GM21367 (cell line): ENCODE results near the gene RAB4A.
A peak's percentile ranks its signal among the peaks of the same experiment; 100 is the strongest.

Experiments
- ATAC-seq: cut with Tn5 transposase; IDR thresholded peaks from one replicate; pipeline ENCODE4 v1.9.1; 2021; ENCODE audit not compliant: unreplicated experiment

Gene RAB4A, protein sequence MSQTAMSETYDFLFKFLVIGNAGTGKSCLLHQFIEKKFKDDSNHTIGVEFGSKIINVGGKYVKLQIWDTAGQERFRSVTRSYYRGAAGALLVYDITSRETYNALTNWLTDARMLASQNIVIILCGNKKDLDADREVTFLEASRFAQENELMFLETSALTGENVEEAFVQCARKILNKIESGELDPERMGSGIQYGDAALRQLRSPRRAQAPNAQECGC

GRCh38 chr1:229270547-229271447 is at the start of gene RAB4A:
Gene RAB4A (plus strand): TSS chr1:229271111. CDS start chr1:229271340, 229 bp downstream.
- peak; percentile 87 for ATAC-seq

DNA sequence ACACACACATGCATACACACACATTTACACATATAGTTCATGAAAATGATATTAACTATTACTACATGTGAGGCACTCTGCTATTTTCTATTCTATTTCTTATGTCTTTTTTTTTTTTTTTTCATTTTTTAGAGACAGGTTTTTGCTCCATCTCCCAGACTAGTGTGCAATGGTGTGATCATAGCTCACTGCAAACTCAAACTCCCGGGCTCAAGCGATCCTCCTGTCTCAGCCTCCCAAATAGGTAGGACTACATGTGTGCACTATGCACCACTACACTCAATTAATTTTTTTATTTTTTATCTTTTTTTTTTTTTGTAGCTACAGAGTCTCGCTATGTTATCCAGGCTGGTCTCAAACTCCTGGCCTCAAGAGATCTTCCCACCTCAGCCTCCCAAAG is 48.8 kb upstream of the RAB4A start:
- no peak for ATAC-seq

DNA sequence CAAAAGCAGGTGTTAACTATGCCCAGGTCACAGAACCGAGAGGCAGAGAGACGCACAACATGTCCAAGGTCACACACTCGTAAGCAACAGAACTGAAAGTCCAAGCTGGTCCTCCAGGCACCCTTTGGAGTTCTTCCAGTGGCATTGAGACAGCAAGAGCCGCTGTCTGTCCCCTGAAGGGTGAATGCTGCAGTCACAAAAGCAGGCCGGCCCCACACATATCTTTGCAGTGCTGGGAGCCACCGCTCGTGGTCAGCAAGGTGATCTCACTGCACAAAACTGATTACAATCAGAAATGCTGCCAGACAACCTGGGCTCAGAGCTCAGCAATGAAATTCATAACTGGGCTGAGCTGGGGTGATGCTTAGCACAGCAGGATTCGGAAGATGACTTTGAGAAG is 47.4 kb upstream of the RAB4A start:
- ATAC-seq: no peak

- ATAC-seq: no peak
These were observed 46.6 kb upstream of the RAB4A start for GRCh38 chr1:229224308-229224707.

DNA sequence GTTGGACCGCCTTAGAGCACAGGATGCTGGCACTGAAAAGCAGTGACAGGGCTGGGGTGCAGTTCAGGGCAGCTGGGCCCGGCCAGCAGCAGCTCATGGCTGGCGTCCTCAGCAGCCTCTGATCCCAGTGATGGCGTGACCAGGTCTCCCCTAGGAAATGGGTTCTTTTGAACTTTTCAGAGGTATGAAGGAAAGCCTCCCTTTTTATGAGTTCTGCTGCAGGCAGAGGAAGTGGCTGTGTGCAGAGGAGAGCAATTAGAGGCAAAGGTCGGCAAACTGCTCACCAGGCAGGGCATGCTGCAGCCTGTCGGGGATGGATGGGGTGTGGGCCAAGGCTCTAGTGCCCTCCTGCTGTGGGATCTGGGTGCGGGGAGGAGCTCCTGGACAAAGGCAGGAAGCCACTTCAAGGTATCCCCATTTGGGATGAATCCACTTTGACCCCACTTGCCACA is 45.6 kb upstream of the RAB4A start:
- ATAC-seq: no peak

- no peak for ATAC-seq
These were observed 44.1 kb upstream of the RAB4A start for GRCh38 chr1:229226796-229227195.

DNA sequence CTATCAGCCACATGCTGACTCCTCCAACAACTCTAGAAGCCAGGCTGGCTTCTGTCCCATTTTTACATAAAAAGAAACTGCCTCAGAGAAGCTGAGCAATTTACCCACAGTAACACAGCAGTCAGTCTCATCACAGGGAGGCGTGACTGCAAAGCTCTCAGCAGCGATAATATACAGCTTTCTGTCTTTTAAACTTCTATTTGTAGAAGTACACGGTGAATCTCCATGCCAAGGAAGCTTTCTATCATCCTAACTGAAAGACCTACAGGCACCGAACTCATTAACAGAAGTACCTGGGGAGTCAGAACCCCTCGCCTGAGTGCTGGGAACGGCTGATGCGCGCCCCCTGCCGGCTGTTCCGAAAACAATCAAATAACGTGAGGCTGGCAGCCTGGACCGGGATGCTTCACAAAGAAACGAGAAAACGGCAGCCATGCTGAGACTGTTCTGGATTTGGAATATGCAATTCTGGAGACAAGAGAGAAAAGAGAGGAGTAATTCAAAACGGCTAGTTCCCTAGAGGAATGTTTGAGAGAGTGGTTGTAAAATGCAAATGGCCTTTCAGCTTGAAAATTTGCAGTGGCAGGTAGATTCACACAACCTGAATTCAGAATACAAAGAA is 43.5 kb upstream of the RAB4A start:
- no peak for ATAC-seq

- ATAC-seq: no peak
These were observed 42.4 kb upstream of the RAB4A start for GRCh38 chr1:229228522-229228921.

DNA sequence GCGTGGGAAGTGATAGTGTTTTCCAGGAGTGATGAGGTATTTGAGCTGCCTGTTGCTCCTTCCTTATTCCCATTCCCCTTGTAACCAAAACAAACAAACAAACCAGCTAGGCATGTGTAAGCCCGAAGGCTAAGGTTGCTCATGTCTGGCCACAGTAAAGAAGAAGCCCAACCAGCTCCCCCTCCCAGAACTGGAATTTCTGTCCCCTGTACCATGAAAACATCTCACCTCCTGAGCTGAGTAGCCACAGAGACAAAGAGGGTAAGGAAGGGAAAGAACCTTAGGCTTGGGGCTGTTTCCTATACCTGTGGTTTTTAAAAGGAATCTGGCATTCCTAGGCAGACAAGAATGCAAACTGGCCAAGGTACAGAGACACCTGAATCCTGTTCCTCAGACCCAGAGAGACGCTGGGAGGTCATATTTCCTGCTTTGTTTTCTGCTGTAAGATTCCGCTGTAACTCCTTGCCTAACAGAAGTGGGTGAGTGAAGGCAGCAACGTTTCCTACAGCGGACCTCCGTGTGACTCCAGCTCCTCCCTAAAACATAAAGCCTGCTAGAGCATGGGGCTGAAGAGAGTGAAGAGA is 41.7 kb upstream of the RAB4A start:
- no peak for ATAC-seq

GRCh38 chr1:229229721-229230139 is 41.2 kb upstream of the RAB4A start:
- no peak for ATAC-seq

DNA sequence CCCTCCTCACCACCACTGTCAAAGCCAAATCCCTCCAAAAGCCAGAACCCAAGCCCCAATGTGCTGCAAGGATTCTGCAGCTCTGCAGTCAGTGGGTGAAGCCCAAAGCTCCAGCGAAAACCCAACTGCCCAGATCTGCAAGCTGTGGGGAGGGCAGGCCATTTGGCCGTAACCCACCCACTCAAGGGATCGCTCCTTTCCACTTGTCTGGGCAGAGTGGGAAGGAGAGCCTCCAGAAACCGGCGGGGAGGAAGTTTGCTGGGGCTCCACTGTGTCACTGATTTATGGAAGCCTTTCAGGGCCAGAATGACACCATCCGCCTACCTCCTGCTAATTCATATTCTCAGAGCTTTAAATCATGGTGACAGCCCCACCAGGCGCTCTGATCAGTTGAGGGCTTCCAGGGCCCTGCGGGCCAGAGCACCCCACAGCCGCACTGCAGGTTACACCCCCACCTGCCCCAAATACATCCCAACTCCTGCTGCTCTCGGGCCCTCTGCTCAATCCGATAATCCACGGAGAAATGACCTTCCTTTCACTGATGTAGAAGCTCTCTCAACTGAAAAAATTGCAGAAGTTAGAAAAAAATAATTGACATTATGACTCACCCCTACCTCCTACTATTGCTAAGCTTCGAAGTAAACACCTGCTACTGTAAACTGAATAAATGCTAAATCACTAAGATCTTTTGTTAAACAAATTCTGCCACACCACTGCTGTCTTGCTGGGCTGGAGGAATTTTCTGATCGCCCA is 40.6 kb upstream of the RAB4A start:
- ATAC-seq: no peak

GRCh38 chr1:229230893-229231753 is 39.8 kb upstream of the RAB4A start:
- ATAC-seq: no peak

DNA sequence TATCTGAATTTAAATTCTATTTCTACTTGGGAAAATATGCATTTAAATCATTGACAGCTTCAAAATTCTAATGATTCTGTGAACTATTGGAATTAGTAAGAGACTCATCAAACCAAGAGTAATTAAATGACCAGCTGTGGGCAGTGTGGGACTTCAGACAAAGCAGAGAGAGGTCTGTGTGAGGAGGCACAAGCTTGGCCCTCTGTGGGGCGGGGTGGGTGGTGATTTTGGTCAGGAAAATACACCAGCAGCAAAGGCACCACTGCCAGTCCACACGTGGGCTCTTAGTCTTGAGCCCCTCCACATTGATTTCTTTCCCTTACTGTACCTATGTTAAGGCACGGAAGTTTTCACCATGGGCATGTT is 39.2 kb upstream of the RAB4A start:
- no peak for ATAC-seq

DNA sequence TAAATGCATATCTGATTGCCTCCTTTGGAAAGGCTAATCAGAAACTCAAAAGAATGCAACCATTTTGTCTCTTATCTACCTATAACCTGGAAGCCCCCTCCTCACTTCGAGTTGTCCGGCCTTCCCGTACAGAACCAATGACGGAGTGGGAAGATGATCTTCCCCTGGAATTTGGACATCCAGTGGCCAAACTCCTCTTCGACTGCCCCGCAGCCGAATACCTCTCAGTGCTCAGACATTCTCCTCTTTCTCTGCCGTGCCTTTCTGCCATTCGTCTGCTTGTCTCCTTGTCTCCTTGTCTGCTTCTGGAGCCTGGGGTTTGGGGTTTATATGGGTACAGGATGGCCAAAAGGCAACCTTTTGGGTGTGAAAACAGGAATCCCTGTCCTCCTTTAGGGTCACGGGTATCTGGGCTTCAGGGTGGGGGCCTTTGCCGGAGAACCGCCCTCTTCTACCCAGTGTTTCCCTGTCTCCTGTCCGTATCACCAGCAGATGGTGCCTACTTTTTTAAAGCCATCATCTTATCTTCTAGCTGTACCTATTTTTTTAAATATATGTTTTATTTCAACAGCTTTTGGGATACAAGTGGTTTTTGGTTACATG is 35.9 kb upstream of the RAB4A start:
- no peak for ATAC-seq

DNA sequence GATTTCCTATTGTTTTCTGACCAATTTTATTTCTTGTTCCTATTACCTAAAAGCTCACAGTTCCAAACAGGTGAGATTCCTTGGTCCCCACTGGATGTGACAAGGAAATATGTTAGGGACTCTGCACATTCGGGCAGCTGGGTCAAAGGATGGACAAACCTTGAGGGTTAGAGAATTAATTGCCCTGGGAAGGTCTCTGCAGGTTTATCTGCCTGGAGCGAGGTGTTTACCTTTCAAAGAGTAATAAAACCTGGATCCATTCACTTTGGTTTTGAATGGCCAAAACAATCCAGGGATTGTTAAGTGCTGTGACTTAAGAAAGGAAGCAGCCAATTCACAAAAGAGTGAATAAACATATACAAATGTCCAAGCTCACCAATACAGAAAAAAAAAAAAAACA is 33.6 kb upstream of the RAB4A start:
- no peak for ATAC-seq

DNA sequence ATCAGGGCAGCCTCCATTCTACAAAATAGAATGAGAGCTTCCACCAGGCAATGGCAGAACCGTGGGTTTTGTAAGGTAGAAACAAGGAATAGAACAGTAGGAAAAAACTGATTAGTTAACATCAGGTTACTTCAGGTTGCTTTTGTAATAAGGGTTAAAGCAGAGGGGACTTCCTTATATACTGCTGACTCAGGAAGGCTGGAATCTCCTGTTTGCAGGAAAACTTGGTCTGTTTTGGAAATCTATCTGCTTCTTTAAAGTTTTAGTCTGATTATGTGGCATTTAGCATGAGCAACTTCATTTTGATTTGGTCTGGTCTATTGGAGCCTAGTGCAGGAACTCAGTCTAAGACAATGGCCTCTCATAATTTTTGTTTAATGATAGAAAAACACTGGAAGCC is 32.7 kb upstream of the RAB4A start:
- no peak for ATAC-seq

GRCh38 chr1:229238674-229239415 is 32.1 kb upstream of the RAB4A start:
- no peak for ATAC-seq

GRCh38 chr1:229240532-229240931 is 30.4 kb upstream of the RAB4A start:
- no peak for ATAC-seq

DNA sequence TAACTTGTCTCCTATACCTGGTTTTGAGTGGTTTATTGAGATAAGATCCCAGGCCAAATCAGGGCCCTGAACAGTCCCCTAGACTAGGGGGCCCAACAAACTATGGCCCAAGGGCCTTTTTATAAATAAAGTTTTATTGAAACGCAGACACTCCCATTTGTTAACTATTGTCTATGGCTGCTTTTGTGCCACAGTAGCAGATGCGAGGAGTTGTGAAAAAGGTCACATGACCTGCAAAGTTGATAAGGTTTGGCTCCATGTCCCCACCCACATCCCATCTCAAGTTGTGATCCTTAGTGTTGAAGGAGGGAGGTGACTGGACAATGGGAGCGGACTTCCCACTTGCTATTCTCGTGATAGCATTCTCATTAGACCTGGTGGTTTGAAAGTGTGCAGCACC is 29.5 kb upstream of the RAB4A start:
- no peak for ATAC-seq
